ENCODE results near the gene KRTAP10-2.

The KRTAP10-2 gene

GRCh38 chr21:44510109-44510507 is 41.2 kb downstream of the KRTAP10-2 start:
- no peak for TF ChIP-seq CTCF (IDR thresholded peaks at IDR 0.05; ENCODE audit: control insufficient read depth, insufficient read depth, low read depth, low read length, missing control alignments)
- no peak overlapping the region for H3K4me3 ChIP-seq (ENCODE audit: control insufficient read depth, low read depth, low read length)
- no peak for DNase-seq (ENCODE audit: low read depth)

- peak; percentile 38 for TF ChIP-seq CTCF (IDR thresholded peaks at IDR 0.05; ENCODE audit: control insufficient read depth, insufficient read depth, low read depth, low read length, missing control alignments)
- no peak overlapping the region for H3K4me3 ChIP-seq (ENCODE audit: control insufficient read depth, low read depth, low read length)
- no peak for DNase-seq (ENCODE audit: low read depth)
These were observed 41.8 kb downstream of the KRTAP10-2 start for GRCh38 chr21:44509539-44509938.

GRCh38 chr21:44508711-44509445 is 42.4 kb downstream of the KRTAP10-2 start:
- H3K4me3 ChIP-seq (ENCODE audit: control insufficient read depth, low read depth, low read length) = no peak overlapping the region
- TF ChIP-seq CTCF (IDR thresholded peaks at IDR 0.05; ENCODE audit: control insufficient read depth, insufficient read depth, low read depth, low read length, missing control alignments) = no peak
- DNase-seq (ENCODE audit: low read depth) = no peak

GRCh38 chr21:44508426-44508710 is 42.9 kb downstream of the KRTAP10-2 start:
- no peak for TF ChIP-seq CTCF (IDR thresholded peaks at IDR 0.05; ENCODE audit: control insufficient read depth, insufficient read depth, low read depth, low read length, missing control alignments)
- DNase-seq (ENCODE audit: low read depth) = no peak
- no peak overlapping the region for H3K4me3 ChIP-seq (ENCODE audit: control insufficient read depth, low read depth, low read length)

- no peak for TF ChIP-seq CTCF (IDR thresholded peaks at IDR 0.05; ENCODE audit: control insufficient read depth, insufficient read depth, low read depth, low read length, missing control alignments)
- no peak for DNase-seq (ENCODE audit: low read depth)
- no peak overlapping the region for H3K4me3 ChIP-seq (ENCODE audit: control insufficient read depth, low read depth, low read length)
These were observed 43.5 kb downstream of the KRTAP10-2 start for GRCh38 chr21:44507673-44508425.

- no peak for DNase-seq (ENCODE audit: low read depth)
- H3K4me3 ChIP-seq (ENCODE audit: control insufficient read depth, low read depth, low read length) = no peak overlapping the region
- no peak for TF ChIP-seq CTCF (IDR thresholded peaks at IDR 0.05; ENCODE audit: control insufficient read depth, insufficient read depth, low read depth, low read length, missing control alignments)
These were observed 44.7 kb downstream of the KRTAP10-2 start for GRCh38 chr21:44506279-44507255.
